Testis (tissue), 3 donors: ENCODE results near the gene AVL9. TPM values are rescaled to one million over a fixed set of nuclear protein-coding genes. Genes with fewer than 3 reads are reported as not detected.

Experiments
- DNase-seq: peaks from one replicate; pipeline ENCODE4 v3.0.0-alpha.2; 2019
- H3K27ac ChIP-seq, 2 donors: fragments of 200-600 bp; sonication (generic); one replicate each; pipeline ENCODE4 v1.5.1; 2019
- H3K27me3 ChIP-seq: fragments of 200-600 bp; sonication (generic); one replicate; pipeline ENCODE4 v1.5.1; 2019
- H3K36me3 ChIP-seq: fragments of 200-600 bp; sonication (generic); one replicate; pipeline ENCODE4 v1.5.1; 2017; ENCODE audit warnings: low read depth; ENCODE audit errors: missing control alignments
- H3K4me1 ChIP-seq: fragments of 200-600 bp; sonication (generic); one replicate; pipeline ENCODE4 v1.5.1; 2019
- H3K4me3 ChIP-seq, 2 donors: fragments of 200-600 bp; sonication (generic); one replicate each; pipeline ENCODE4 v1.5.1; 2017 to 2019
- H3K9me3 ChIP-seq: fragments of 200-600 bp; sonication (generic); one replicate; pipeline ENCODE4 v1.5.1; 2017
- POLR2A ChIP-seq: fragments of 450-650 bp; IDR thresholded peaks from one replicate; pipeline ENCODE4 v1.6.1; 2017; ENCODE audit warnings: antibody characterized with exemption, mild to moderate bottlenecking, moderate library complexity
- WGBS, 2 donors: methylation state at CpG; one replicate each; pipeline ENCODE4 v1.1.5; 2018; 5-methylcytosine and 5-hydroxymethylcytosine counted together
- intact Hi-C: fragments of 100-400 bp; cut with DNase I; formaldehyde crosslinking; loops from one replicate; pipeline ENCODE4 v1.15.1; 2023; ENCODE audit warnings: low total_unique reads
- polyA plus RNA-seq: library from polyadenylated mRNA; stranded (reverse); fragments of 350-450 nt; fragmentation: Illumina TruSeq; extraction: RNeasy Lipid Tissue Mini Kit (QIAGEN cat#74804); gene quantifications from one replicate; pipeline ENCODE4 v1.2.3, GENCODE V29; 2014; ENCODE audit warnings: low read depth, low replicate concordance; ENCODE audit not compliant: insufficient read depth
- total RNA-seq, 2 donors: library from RNA; depleted of rRNA; stranded (reverse); fragments of >200 nt; gene quantifications; one replicate each; pipeline ENCODE4 v1.2.3, GENCODE V29; 2016
- TF ChIP-seq, protein P1 (sequence below), 3 experiments: fragments of 450-650 bp in 2 of 3; fragments of 200-600 bp in 1 of 3; sonication (generic) in 1 of 3; IDR thresholded peaks; one replicate each; pipeline ENCODE4 v1.5.1; 2016 to 2019; ENCODE audit warnings: antibody characterized with exemption in 3 of 3, mild to moderate bottlenecking in 2 of 3, moderate library complexity in 1 of 3

AVL9 gene
- total and polyA plus RNA-seq, 3 donors from 2014 or later = 27.5 to 49.1 (median 46.8) TPM

DNA sequence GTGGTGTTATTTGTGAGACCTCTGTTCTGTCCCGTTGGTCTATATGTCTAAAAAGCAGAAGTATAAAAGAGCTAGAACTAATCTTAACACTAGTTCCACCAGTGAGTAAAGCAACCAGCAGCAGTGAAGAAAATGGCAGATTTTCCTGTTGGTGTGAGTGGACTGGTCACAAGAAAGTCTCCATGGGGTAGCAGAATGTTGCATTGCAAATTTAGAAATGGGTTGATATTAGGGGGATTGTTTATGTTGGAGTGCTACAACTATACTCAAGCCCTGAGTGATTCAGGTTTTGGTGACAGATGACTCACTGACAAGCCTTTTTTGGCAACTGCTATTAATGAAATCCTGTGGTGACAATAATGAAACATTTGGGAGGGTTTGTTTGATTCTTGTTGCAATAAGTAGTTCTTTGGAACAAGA, 5.6 kb downstream of the AVL9 start:
- TF ChIP-seq POLR2A = no peak
- TF ChIP-seq, protein P1, sequence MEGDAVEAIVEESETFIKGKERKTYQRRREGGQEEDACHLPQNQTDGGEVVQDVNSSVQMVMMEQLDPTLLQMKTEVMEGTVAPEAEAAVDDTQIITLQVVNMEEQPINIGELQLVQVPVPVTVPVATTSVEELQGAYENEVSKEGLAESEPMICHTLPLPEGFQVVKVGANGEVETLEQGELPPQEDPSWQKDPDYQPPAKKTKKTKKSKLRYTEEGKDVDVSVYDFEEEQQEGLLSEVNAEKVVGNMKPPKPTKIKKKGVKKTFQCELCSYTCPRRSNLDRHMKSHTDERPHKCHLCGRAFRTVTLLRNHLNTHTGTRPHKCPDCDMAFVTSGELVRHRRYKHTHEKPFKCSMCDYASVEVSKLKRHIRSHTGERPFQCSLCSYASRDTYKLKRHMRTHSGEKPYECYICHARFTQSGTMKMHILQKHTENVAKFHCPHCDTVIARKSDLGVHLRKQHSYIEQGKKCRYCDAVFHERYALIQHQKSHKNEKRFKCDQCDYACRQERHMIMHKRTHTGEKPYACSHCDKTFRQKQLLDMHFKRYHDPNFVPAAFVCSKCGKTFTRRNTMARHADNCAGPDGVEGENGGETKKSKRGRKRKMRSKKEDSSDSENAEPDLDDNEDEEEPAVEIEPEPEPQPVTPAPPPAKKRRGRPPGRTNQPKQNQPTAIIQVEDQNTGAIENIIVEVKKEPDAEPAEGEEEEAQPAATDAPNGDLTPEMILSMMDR (IDR thresholded peaks at IDR 0.05) = no peak
- peak overlapping the region in 1 of 2 donors; percentile 17 for H3K27ac ChIP-seq
- no peak for DNase-seq
- H3K4me3 ChIP-seq = no peak overlapping the region
- no peaks in the 10 kb centered on the region for H3K9me3 ChIP-seq
- no peaks in the 10 kb centered on the region for H3K36me3 ChIP-seq
- intact Hi-C loops = no loop called here
- 56 to 72% methylated on average over 1 of the region's 1 CpG for WGBS, 2 donors
- H3K27me3 ChIP-seq = no peaks in the 10 kb centered on the region
- peaks cover 20% of the 10 kb centered on the region for H3K4me1 ChIP-seq

DNA sequence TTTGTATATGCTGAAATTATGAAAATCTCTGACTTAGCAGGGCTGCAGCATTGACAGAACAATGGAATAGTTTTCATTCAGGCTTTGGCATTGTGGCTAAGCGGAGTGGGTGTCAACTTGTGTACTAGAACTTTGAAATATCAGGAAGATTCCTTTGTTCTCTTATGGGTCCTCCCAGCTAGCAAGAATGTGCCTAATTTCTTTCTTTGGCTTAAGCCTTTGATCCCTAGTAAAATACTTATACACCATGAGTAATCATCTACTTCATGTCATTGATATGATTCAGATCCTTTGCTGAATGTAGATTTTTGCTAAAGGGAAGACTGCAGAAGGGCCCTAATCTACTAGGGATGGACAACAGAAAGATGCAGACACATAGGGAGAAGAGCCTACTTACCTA, 6.2 kb downstream of the AVL9 start:
- Histone ChIP-seq H3K36me3 (no peaks in the 10 kb centered on the region), H3K9me3 (no peaks in the 10 kb centered on the region), H3K4me3 (no peak overlapping the region), H3K4me1 (peaks cover 14% of the 10 kb centered on the region), H3K27ac (no peak overlapping the region), H3K27me3 (no peaks in the 10 kb centered on the region)
- intact Hi-C loops = no loop called here
- 44 to 64% methylated on average over 1 of the region's 1 CpG for WGBS, 2 donors
- DNase-seq = no peak
- TF ChIP-seq, protein P1 (IDR thresholded peaks at IDR 0.05) = no peak
- no peak for TF ChIP-seq POLR2A

DNA sequence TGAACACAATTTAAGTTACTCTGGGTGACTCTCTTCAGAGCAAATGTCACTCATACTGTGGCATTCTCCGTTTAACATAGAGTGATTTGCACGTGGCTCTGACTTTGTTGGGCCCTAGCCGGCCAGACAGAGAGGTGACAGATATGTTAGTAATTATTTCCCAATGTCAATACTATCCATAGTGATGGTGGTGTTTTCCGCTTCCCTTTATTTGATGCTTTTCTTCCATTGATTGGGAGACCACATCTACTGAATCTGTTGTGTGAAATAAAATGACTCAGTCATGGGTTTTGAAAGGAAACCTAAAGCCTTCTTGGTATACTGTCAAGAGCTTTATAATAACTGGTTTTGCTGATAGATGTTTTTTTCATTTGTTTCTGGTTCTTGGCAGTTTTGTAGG, 7.4 kb downstream of the AVL9 start:
- H3K36me3 ChIP-seq = no peaks in the 10 kb centered on the region

DNA sequence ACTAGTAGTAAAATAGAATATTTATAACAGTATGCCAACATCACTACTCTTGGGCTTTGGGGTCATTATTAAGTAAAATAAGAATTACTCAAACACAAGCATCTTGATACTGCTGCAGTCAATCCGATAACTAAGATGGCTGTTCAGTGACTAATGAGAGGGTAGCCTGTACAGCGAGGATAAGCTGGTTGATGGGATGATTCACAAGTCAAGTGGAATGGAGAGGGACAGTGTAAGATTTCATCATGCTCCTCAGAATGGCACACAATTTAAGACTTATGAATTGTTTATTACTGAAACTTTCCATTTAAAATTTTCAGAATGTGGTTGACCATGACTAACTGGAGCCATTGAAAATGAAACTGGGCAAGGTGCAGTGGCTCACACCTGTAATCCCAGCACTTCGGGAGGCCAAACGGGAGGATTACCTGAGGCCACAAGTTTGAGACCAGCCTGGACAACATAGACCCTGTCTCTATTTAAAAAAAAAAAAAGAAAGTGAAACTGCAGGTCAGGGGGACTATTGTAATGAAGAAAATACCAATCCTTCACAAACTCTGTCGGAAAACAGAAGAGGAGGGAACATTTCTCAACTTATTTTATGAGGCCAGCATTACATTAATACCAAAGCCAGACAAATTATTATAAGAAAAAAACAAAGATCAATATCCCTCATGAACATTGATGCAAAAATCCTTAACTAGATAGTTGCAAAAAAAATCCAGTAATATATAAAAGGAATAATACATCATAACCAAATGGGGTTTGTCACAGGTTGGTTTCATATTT, 11.2 kb downstream of the AVL9 start:
- H3K4me1 ChIP-seq = no peaks in the 10 kb centered on the region
- no peak for DNase-seq

More for the DNA sequence above, 7.4 kb downstream of the AVL9 start:
- Histone ChIP-seq H3K27ac (no peak overlapping the region), H3K27me3 (no peaks in the 10 kb centered on the region), H3K4me3 (no peak overlapping the region), H3K4me1 (peaks cover 6% of the 10 kb centered on the region), H3K9me3 (no peaks in the 10 kb centered on the region)
- WGBS, 2 donors = 71 to 83% methylated on average over 4 of the region's 4 CpGs
- intact Hi-C loops = no loop called here
- TF ChIP-seq POLR2A = no peak
- TF ChIP-seq, protein P1 (IDR thresholded peaks at IDR 0.05) = no peak
- no peak for DNase-seq

More for the DNA sequence above, 11.2 kb downstream of the AVL9 start:
- Histone ChIP-seq H3K27ac (no peak overlapping the region), H3K36me3 (no peaks in the 10 kb centered on the region), H3K9me3 (no peaks in the 10 kb centered on the region), H3K4me3 (no peak overlapping the region), H3K27me3 (no peaks in the 10 kb centered on the region)
- intact Hi-C loops = no loop called here
- no peak for TF ChIP-seq POLR2A
- TF ChIP-seq, protein P1 (IDR thresholded peaks at IDR 0.05) = no peak
- 89 to 97% methylated on average over 5 of the region's 5 CpGs for WGBS, 2 donors
